ENCODE results near the gene HOXC4. TPM values are rescaled to one million over a fixed set of nuclear protein-coding genes. Genes with fewer than 3 reads are reported as not detected.

Gene HOXC4
- total and polyA plus RNA-seq, 2 of the 8 experiments (the other 6 are each of a cell fraction or from before 2014, with no cell fraction given), result not detected

GRCh38 chr12:54049108-54049507 lies 4.5 kb upstream of the HOXC4 start:
- Histone ChIP-seq H3K79me2 (ENCODE audit: control insufficient read depth in 1 of 2, insufficient read depth in 2 of 2, low read length in 2 of 2) (no peaks in the 10 kb centered on the region), H3K36me3 (ENCODE audit: control insufficient read depth in 2 of 4, insufficient read depth in 4 of 4, low read length in 3 of 4) (peaks cover 0 to 9% (median 0%) of the 10 kb centered on the region in 4 experiments; a peak in 1 of 8 replicates), H2BK12ac (ENCODE audit: low read depth, low read length) (no peak overlapping the region), H3K18ac (ENCODE audit: extremely low read depth, low read length) (no peak overlapping the region), H3K9ac (replicated peaks in 1 of 4; ENCODE audit: extremely low read depth in 1 of 4, low read depth in 3 of 4, low read length in 3 of 4) (no peak overlapping the region), H4K8ac (ENCODE audit: extremely low read depth, insufficient read depth, low read length) (no peak overlapping the region), H2BK20ac (ENCODE audit: low read length) (no peak overlapping the region), H2BK5ac (ENCODE audit: low read depth, low read length) (no peak overlapping the region), H3K79me1 (ENCODE audit: low read depth, low read length) (no peaks in the 10 kb centered on the region), H3K14ac (ENCODE audit: insufficient read length) (no peak overlapping the region), H3K4ac (replicated peaks; ENCODE audit: insufficient read length, low read depth, low read length) (no peak overlapping the region), H2BK15ac (ENCODE audit: low read length) (no peak overlapping the region), H3K9me3 (ENCODE audit: insufficient read depth in 2 of 2, low read depth in 1 of 2, low read length in 1 of 2) (no peaks in the 10 kb centered on the region), H3K23ac (ENCODE audit: insufficient read length) (no peak overlapping the region), H3K4me2 (ENCODE audit: insufficient read depth in 1 of 2, low read depth in 2 of 2, low read length in 2 of 2) (no peak overlapping the region), H4K91ac (replicated peaks; ENCODE audit: insufficient read length, low read length) (no peak overlapping the region), H3K4me1 (replicated peaks in 1 of 4; ENCODE audit: control insufficient read depth in 3 of 4, insufficient read depth in 4 of 4, low read length in 3 of 4) (peaks cover 0 to 16% (median 5%) of the 10 kb centered on the region in 4 experiments; a peak in 6 of 7 replicates), H3K27me3 (replicated peaks in 1 of 4; ENCODE audit: control insufficient read depth in 3 of 4, extremely low read depth in 1 of 4, insufficient read depth in 3 of 4, low read length in 3 of 4) (peaks cover 99 to 100% (median 100%) of the 10 kb centered on the region in 4 experiments), H3K4me3 (ENCODE audit: extremely low read depth in 1 of 4, insufficient read depth in 2 of 4, low read depth in 3 of 4, low read length in 4 of 4) (no peak overlapping the region), H3K23me2 (ENCODE audit: low read depth, low read length) (peaks cover 3% of the 10 kb centered on the region), H2AK5ac (ENCODE audit: low read depth, low read length) (no peak overlapping the region), H2AFZ (ENCODE audit: low read length) (no peak overlapping the region), H2BK120ac (replicated peaks; ENCODE audit: low read depth, low read length) (no peak overlapping the region), H3K27ac (ENCODE audit: low read depth, low read length) (no peak overlapping the region), H4K20me1 (replicated peaks in 1 of 2; ENCODE audit: control insufficient read depth in 1 of 2, insufficient read depth in 2 of 2, low read length in 2 of 2) (peaks cover 20 to 21% of the 10 kb centered on the region in 2 experiments), H4K5ac (ENCODE audit: insufficient read length, low read depth, low read length) (no peak overlapping the region), H3K56ac (replicated peaks; ENCODE audit: insufficient read length, low read depth, low read length) (no peak overlapping the region)
- POLR2A ChIA-PET (ENCODE audit: partially characterized antibody), result no interaction called here
- DNase-seq (ENCODE audit: low read depth in 1 of 2, low spot score in 2 of 2) (no peak), FAIRE-seq (no peak)
- TF ChIP-seq RNF2 (IDR thresholded peaks at IDR 0.05; ENCODE audit: borderline replicate concordance, low read depth, low read length, missing control alignments, poor library complexity, severe bottlenecking), result peak; percentile 0
- no peak for TF ChIP-seq GTF2F1 (IDR thresholded peaks at IDR 0.05; ENCODE audit: borderline replicate concordance, low read depth, low read length)
- TF ChIP-seq CBX8 (IDR thresholded peaks at IDR 0.05; ENCODE audit: borderline replicate concordance, low read depth, low read length), result peak; percentile 84
- no peak for TF ChIP-seq ZNF274 (IDR thresholded peaks at IDR 0.05; ENCODE audit: borderline replicate concordance, extremely low read depth, low read length)
- no peak for TF ChIP-seq TAF1 (IDR thresholded peaks at IDR 0.05; ENCODE audit: low read depth, low read length)
- CTCF ChIA-PET (ENCODE audit: partially characterized antibody), result no interaction called here
- WGBS, 2 experiments (ENCODE audit: extremely low coverage in 1 of 2, insufficient coverage in 1 of 2, insufficient read length in 1 of 2, insufficient replicate concordance in 2 of 2, low coverage in 1 of 2, low lambda C conversion rate in 2 of 2, missing lambda C conversion rate in 1 of 2), result 23% methylated on average over 6 of the region's 6 CpGs; no CpG with 5 or more reads in 1 of the 2 experiments

Measured in H1 (cell line).